ENCODE results near the gene DHRS9. TPM values are rescaled to one million over a fixed set of nuclear protein-coding genes. Genes with fewer than 3 reads are reported as not detected.

Gene DHRS9
- total RNA-seq, 3 donors from 2014 or later (not counting 1 experiment from before 2014, with no cell fraction given): 2.4 TPM; not detected in 2

- Mint-ChIP-seq H3K9me3 (no peaks in the 10 kb centered on the region), H3K4me1 (peaks cover 11 to 16% of the 10 kb centered on the region in 2 donors), H3K27me3 (ENCODE audit: low read depth in 2 of 2) (peaks cover 3 to 6% of the 10 kb centered on the region in 2 donors), H3K4me3 (no peak overlapping the region), H3K36me3 (no peaks in the 10 kb centered on the region), H3K27ac (no peak overlapping the region)
- Histone ChIP-seq H3K27me3 (ENCODE audit: control insufficient read depth, insufficient read depth, low read length) (no peaks in the 10 kb centered on the region), H3K9me3 (ENCODE audit: control insufficient read depth, insufficient read depth, low read length) (no peaks in the 10 kb centered on the region), H3K36me3 (ENCODE audit: control insufficient read depth, insufficient read depth, low read length) (no peaks in the 10 kb centered on the region), H3K4me3 (ENCODE audit: low read length) (no peak overlapping the region), H3K4me1 (ENCODE audit: control insufficient read depth, insufficient read depth, low read length) (peaks cover 14% of the 10 kb centered on the region), H3K27ac (ENCODE audit: low read length) (no peak overlapping the region)
- intact Hi-C loops (cut with micrococcal nuclease): no loop called here
- DNase-seq (no peak), ATAC-seq (no peak)
- no peak for TF ChIP-seq CTCF (IDR thresholded peaks at IDR 0.05)
- WGBS (ENCODE audit: insufficient coverage): 91% methylated on average over 6 of the region's 6 CpGs
These were observed 43.5 kb downstream of the DHRS9 start for GRCh38 chr2:169112841-169113240.

GRCh38 chr2:169114056-169114455, 44.7 kb downstream of the DHRS9 start:
- TF ChIP-seq CTCF (IDR thresholded peaks at IDR 0.05): no peak
- 94% methylated on average over 4 of the region's 4 CpGs for WGBS (ENCODE audit: insufficient coverage)
- intact Hi-C loops (cut with micrococcal nuclease): no loop called here
- Mint-ChIP-seq H3K27ac (no peak overlapping the region), H3K4me3 (no peak overlapping the region), H3K4me1 (peaks cover 0 to 6% of the 10 kb centered on the region in 2 donors), H3K27me3 (ENCODE audit: low read depth in 2 of 2) (peaks cover 3 to 6% of the 10 kb centered on the region in 2 donors), H3K9me3 (no peaks in the 10 kb centered on the region), H3K36me3 (no peaks in the 10 kb centered on the region)
- Histone ChIP-seq H3K4me1 (ENCODE audit: control insufficient read depth, insufficient read depth, low read length) (peaks cover 8% of the 10 kb centered on the region), H3K36me3 (ENCODE audit: control insufficient read depth, insufficient read depth, low read length) (no peaks in the 10 kb centered on the region), H3K27ac (ENCODE audit: low read length) (no peak overlapping the region), H3K9me3 (ENCODE audit: control insufficient read depth, insufficient read depth, low read length) (no peaks in the 10 kb centered on the region), H3K4me3 (ENCODE audit: low read length) (no peak overlapping the region), H3K27me3 (ENCODE audit: control insufficient read depth, insufficient read depth, low read length) (no peaks in the 10 kb centered on the region)
- DNase-seq (no peak), ATAC-seq (no peak)

DNA sequence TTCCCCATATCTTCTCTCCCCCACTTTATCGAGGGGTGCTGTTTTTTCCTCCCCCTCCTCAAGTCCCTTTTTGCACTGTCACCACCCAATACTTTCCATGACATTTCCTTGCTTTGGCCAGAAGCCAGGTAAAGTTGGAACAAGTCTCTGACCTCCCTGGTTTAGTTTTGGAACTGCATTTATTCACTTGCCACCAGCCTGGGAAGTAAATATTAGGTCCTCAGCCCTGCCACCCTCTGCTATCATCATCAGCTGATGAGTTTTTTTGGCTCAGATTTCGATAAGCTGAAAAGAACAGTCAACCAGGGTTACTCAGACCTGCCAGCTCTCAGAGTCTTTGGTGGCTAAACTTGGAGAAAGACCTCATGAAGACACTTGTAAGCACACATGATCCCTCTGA, 47.0 kb downstream of the DHRS9 start:
- Mint-ChIP-seq H3K27me3 (ENCODE audit: low read depth in 2 of 2) (peaks cover 5 to 6% of the 10 kb centered on the region in 2 donors), H3K4me3 (no peak overlapping the region)
- intact Hi-C loops (cut with micrococcal nuclease): no loop called here

More for the DNA sequence above, 47.0 kb downstream of the DHRS9 start:
- Mint-ChIP-seq H3K4me1 (no peaks in the 10 kb centered on the region), H3K27ac (no peak overlapping the region), H3K36me3 (no peaks in the 10 kb centered on the region), H3K9me3 (no peaks in the 10 kb centered on the region)
- H3K4me1 ChIP-seq (ENCODE audit: control insufficient read depth, insufficient read depth, low read length): no peaks in the 10 kb centered on the region
- H3K9me3 ChIP-seq (ENCODE audit: control insufficient read depth, insufficient read depth, low read length): no peaks in the 10 kb centered on the region
- no peak for DNase-seq
- H3K27me3 ChIP-seq (ENCODE audit: control insufficient read depth, insufficient read depth, low read length): no peaks in the 10 kb centered on the region
- H3K27ac ChIP-seq (ENCODE audit: low read length): no peak overlapping the region
- TF ChIP-seq CTCF (IDR thresholded peaks at IDR 0.05): no peak
- no peaks in the 10 kb centered on the region for H3K36me3 ChIP-seq (ENCODE audit: control insufficient read depth, insufficient read depth, low read length)
- 50% methylated on average over 2 of the region's 2 CpGs for WGBS (ENCODE audit: insufficient coverage)
- H3K4me3 ChIP-seq (ENCODE audit: low read length): no peak overlapping the region
- ATAC-seq: no peak

Data from natural killer cell (primary cell).